NOMO-1 (cell line): ENCODE data around the gene RIN3.

Source experiments
- DNase-seq, 2 experiments: peaks; one replicate each; lab custom pipeline; 2025; ENCODE audit not compliant: unreplicated experiment in 2 of 2; lab: John Stamatoyannopoulos, UW

RIN3 gene

DNA sequence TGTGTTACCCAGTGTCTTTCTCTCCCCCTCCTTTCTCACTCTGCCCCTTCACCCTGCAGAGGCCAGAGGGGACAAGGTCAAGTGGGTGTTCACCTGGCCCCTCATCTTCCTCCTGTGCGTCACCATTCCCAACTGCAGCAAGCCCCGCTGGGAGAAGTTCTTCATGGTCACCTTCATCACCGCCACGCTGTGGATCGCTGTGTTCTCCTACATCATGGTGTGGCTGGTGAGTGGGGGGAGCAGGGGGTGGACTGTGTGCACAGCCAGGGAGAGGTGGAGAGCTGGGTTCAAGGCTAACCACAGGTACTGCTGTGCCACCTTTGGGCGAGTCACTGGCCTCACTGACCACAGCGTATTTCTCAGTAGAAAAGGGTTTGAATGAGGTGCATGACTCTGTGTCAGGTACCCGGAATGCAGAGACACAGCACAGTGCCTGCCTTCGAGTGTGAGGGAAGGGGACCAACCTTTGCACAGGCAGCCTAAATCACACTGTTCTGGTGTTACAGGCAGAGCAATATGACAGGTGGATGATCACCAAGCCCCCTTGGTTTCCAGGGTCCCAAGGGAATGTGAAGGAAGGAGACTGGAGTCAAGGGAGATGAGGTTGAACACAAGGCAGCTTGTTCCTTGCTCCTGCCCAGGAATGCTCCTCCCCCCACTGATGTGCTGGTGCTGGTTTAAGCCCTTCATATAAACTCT lies 30.8 kb upstream of the RIN3 start:
- no peak for DNase-seq

DNA sequence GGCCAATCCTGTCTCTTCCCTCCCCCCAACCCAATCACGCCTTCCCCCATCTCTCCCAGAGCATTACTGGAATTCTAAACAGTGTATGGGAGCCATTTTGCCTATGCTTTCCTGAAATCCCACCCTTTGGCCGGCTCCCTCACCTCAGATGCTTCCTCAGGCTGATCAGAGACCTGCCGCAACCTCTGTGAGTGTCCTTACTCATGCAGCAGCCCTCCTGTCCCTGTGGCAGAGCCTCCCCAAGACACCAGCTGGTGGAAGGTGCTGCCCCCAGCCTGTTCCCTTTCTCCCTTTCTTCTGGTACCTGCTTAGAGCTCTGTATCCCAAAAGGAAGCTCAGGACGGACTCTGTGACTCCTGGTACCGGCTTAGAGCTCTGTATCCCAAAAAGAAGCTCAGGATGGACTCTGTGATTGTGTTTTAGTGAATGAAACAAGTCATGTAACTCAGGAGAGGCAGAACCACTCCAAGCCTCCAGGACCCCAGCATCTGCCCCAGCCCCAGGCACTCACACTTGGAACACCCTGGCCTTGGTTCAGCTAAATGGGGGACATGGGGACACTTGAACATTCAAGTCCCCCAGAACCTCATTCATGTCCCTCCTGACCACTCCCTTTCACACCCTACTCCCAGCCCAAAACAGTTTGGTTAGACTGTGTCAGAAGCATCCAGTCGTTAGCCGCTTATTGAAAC lies 29.3 kb upstream of the RIN3 start:
- DNase-seq, result no peak

DNA sequence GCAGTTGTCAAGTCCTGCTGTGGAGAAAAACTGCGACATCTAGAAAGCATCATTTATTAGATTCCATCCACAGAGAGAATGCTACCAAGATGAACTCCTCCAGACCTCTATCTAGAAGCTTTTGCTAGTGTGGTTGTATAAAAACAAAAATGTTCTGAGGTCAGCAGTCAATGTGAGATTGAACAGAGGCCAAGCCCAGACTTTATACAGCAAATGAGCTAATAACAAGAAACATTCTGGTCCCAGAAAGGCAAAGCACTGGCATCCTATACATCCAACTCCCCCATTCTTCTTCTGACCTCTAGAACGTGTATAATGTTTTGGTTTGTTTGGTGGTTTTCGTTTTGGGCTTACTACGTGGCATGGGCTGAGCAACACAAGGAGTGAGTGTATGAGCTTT lies 26.7 kb upstream of the RIN3 start:
- DNase-seq, result no peak

DNA sequence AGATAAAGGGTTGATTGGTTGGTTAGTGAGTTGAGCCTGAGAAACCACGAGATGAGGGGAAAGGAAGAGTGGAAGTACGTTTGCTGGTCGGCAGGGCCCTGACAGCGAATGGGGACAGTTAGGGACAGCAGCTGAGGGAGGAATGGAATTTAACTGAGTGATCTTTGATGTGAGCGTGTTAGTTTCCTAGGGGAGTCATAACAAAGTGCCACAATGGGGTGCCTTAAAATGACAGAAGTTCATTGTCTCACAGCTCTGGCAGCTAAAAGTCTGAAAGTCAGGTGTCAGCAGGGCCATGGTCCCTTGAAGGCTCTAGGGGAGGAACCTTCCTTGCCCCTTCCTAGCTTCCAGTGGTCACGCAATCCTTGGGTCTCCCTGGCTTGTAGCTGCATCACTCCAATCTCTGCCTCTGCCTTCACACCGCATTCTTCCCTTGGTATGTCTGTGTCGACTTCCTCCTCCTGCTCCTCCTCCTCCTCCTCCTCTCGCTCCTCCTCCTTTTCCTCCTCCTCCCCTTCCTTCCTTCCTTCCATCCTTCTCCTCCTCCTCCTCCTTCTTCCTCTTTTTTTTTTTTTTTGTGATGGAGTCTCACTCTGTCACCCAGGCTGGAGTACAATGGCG lies 26.0 kb upstream of the RIN3 start:
- no peak for DNase-seq

DNA sequence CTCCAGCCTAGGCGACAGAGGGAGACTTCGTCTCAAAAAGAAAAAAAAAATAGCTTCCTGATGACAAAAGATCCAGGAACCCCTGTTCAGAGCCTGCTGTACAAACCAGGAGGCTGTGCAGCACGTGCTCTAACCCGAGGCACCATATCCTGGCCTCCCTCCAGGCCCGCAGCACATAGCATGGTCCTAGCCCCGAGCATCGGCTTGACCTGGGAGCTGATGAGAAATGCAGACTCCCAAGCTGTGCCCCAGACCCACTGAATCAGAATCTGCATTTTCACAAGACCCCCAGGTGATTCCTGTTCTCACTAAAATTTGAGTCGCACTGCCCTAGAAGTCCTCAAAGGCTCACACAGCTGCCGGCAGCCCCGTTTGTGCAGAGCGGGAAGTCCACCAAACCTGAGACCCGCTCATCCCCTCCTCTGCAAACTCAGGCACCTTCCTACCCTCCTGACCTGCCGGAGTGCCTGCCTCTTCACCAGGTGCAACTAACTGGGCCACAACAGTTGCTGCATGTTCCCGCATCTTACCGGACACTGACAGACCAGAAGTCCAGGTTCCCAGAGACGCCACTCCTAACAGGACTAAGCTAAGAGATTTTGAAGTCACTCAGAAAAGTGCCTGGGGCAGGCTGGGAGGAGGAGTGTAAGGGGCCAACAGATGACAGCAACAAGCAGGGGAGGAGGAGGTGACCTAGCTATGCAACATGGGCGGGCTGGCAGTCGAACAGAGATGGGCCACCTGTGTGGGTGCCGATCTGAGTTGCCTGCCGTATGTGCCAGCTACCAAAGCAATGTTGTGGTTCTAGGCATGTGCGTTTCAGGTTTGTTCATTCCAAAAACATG lies 24.0 kb upstream of the RIN3 start:
- no peak for DNase-seq

DNA sequence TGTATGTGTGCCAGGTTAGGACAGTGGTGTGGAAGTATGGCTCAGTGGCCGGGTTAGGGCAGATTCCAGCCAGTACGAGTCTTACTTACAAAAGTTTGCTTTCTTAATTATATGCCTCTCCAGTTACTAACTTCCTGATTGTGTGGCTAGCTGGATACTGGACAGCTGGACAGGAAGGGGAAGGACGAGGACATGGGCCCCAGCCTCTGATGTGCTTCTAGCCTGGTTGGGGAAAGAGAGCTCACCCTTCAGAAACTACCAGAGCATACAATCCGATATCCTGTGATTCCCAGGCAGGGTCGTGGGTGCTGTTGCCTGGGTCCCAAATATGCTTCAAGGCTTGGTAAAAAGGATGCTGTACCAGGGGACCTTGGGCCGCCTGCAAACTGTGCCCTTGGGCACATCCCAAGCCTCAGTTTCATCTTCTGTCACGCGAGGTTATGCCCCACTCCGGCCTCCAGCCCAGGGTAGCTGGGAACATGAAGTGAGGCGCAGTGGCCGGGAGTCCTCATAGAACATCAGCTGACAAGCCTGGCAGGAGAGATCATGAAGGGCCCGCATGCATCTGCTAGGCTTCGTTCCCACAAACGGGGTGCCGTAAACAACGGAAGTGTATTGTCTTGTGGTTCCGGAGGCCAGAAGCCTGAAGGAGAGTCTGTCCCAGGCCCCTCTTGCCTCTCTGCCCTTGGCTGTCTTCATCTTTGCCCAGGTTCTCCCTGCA lies 23.2 kb upstream of the RIN3 start:
- DNase-seq, result no peak

DNA sequence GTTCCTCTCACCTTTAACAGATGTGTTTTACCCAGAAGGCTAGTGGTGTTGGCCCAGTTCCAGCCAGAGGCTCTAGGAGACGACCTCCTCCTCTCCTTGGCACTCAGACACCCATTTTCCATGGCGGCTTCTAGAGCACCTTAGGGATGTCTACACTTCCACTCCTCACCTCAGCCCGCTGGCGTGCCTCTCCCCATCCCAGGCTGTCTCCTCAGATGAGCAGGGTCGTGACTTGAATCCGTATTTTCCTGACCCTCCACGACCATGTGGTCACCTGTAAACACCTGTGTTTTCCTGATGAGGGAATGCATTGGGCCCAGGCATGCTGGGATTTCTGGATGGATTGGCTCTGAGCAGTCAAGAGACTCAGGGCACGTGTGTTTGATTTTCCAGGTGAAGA lies 21.8 kb upstream of the RIN3 start:
- no peak for DNase-seq

DNA sequence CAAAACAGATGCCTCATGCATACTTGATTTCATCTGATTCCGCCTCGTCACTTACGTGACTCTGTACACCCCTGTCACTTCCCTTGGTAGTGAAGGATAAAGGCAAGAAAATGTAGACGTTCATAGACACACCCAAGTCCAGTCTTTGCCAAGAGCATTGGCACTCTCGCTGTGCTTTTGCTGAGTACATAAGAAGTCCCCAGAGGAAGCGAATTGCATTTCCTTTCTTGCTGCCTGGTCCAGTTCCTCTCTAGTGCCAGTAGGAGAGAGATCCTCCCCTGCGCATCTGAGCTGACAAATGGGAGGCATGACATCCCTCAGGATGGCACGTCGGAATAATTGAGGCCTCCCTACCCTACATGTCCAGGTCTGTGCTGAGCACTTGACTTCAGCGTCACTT lies 21.3 kb upstream of the RIN3 start:
- DNase-seq, result peak in 1 of 2 experiments; percentile 11

DNA sequence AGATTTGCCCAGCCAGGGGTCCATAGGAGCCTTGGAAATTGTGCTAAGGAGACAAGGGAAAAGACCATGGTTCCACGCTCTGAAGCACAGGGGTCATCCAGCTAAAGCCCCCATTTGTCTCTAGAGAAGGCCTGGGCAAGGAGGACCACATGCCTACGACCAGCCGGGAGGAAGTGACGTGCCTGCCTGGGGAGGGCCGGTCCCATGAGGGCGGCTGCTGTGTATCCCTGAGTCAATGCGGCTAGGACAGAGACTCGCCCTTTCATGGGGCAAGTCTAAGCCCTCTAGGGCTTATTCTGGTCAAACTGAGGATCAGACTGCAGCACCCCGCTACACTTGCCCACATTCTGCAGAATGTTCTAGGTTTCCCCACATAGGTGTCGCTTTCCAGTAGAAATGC lies 20.6 kb upstream of the RIN3 start:
- no peak for DNase-seq

DNA sequence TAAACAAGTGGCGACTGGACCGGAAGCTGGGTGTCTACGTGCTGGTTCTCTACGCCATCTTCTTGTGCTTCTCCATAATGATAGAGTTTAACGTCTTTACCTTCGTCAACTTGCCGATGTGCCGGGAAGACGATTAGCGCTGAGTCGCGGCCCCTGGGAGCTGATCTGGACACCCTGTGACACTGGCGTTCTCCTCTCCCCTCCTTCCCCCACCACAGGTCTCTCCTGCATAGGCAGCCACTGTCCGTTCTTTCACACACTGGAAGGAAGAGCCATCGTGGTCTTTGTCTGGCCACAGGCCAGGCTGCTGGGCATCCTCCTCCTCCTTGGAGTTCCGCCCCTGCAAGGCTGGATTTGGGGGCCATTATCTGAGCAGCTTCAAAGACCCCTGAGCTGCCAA lies 20.1 kb upstream of the RIN3 start:
- no peak for DNase-seq

DNA sequence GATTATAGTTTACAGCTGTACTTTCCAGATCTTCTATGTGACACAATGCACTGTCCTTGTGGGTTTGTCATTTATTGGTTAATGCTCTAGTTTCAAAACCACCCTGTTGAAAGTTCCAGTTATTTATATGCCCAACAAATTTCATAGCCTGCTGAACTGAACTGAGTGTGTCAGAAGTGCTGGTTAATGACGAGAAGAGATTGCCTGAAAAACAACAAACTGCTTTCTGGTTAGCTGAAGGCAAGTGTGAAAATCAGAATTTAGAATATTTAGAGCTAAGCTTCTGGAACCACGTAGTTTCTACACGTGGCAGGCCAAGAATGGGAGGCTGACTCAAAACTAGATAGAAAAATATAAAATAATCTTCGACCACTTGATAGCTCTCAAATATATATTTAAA lies 19.1 kb upstream of the RIN3 start:
- DNase-seq, result peak; percentile 51 to 86

DNA sequence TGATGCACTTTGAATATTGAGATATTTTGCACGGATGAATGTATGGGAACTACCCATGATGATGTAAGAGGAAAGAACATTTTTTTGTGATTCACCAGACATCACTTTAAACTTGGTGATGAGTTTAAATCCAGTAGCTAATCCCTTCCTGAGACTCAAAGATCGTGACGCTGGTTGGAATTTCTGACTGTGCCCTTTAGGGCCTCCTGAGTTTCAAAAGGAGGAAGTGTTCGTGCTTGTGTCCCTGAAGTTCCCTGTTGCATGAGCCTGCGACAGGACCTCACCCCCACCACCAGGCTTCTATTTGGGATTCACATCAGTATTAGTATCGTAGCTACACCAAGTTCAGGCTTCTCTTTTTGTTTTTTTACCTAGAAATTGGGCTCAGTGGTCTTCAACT lies 18.6 kb upstream of the RIN3 start:
- peak; percentile 42 to 56 for DNase-seq

DNA sequence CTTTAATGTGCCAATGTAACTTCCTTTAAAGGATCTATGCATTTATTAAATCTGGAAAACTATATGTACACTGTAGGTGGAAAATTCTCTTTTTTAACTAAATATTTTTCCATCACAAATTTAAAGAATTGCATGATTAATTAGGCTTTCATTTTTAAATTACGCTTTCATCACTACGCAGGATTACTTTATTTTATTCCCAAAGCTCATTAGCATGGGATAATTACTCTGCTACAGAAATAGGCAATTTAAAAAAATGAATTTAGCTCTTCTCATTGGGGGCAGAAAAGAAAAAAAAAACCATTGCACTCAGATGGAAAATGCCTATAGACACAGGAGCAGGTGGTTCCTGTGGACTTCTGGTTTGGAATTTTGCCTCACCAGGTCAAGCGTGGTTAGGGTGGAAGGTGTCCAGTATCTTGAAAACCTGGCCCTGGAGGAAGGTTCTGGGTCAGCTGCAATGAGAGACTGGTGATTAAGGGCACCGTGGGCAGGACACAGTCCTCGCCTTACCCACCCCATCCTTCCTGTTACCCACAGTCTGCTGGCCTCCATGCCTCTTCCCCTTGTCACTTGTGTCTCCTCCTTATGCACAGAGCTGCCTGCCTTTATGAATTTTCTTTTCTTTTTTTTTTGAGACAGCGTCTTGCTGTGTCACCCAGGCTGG lies 17.3 kb upstream of the RIN3 start:
- no peak for DNase-seq

DNA sequence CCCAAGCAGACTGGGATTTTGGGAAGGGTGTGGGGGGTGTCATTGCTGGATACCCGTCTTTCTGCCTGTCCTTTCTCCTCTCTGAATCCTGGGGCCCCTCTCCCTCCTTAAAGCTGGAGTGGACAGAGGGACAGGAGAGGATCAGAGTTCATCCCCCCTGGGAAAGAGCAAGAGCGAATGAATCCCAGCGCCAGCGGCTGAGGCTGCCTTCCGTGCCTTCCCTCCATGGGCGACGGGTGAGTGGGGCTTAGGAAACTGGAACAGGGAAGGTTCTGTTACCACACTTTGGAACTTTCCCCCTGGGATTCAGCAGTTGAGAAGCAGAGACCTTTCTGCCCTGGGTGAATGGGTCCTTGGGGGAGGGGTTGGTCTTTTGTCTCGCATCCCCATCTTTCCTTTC lies 16.2 kb upstream of the RIN3 start:
- DNase-seq, result no peak

DNA sequence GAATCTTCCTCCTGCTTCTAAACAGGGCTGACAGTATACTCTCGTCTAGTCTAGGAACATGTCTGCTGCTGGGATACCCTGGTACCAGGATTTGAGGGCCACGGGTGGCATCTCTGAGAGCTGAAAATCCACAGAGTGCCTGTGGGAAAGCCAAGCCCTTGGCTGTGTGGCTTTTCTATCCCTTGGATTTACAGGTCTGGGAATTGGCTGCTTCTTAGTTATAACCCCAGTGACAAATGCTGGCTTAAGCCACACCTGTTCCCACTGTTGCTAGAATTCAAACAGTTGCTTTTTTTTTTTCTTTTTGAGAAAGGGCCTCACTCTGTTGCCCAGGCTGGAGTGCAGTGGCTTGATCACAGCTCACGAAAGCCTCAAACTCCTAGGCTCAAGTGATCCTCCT lies 14.3 kb upstream of the RIN3 start:
- no peak for DNase-seq

DNA sequence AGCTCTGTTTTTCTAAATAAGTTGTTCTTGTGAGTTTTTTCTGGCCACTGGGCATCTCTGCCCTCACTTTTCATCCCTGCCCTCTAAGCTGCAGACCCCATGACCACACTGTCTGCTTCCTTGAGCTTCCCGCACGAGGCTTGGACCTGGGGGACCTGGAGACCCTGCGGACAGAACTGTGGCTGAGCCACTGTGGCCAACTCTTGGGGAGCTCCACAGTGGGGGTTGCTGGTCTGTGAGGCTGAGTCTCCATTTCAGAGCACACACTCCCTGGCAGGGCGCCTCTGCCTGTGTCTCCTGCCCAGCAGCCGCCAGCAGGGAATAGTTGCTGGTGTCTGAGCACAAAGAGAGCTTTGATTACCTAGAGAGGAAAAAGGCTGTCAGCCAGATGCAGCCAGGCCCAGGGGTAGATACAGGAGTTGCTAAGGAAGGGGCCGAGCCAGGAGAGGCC lies 13.1 kb upstream of the RIN3 start:
- no peak for DNase-seq

DNA sequence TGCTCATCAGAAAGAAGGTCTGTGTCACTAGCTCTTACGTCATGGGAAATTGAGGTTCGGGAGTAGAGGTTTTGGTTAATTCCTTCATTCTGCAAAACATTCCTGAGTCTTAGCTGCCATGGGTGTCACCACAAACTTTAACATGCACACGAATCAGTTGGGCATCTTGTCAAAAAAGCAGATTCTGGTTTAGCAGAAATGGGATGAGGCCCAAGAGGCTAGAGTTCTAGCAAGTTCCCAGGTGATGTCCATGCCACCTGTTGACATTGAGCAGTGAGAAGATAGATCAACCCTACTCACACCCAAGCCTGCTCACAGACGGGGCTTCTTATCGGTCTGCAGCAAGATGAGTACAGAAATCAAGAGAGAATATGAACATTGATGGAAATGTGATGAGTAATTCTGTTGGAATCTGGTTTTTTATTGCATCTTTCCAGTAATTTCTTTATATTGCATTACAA lies 11.7 kb upstream of the RIN3 start:
- no peak for DNase-seq

DNA sequence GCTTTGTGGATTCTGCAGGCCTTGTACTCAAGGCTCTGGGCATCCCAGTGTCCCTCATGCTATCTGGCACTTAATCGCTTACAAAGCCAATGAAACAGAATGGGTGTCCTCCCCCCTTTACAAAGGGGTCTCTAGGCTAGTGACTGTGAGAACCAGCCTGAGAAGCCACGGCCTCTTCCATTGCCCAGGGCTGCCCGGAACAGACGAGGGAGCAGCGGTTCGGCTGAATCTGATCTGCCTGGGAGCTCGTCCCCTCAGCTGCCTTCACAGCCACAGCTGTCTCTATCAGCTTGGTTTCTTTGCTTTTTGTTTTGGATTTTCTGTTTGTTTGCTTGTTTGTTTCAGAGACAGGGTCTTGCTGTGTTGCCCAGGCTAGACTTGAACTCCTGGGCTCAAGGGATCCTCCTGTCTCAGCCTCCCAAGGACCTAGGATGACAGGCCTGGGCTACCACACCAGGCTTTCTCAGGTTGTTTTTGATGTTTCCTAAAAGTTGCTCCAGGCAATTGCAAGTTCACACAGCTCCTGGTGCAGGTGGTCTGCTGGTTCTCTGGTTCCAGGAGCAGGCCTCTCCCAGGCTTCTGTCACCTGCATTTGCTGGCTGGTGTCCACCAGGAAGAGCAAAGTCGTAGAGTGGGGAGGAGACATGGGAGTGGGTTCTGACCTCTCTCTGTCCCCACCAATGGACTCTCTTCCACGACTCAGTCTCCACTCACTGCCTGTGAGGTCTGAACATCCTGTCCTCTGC lies 10.9 kb upstream of the RIN3 start:
- DNase-seq, result no peak

DNA sequence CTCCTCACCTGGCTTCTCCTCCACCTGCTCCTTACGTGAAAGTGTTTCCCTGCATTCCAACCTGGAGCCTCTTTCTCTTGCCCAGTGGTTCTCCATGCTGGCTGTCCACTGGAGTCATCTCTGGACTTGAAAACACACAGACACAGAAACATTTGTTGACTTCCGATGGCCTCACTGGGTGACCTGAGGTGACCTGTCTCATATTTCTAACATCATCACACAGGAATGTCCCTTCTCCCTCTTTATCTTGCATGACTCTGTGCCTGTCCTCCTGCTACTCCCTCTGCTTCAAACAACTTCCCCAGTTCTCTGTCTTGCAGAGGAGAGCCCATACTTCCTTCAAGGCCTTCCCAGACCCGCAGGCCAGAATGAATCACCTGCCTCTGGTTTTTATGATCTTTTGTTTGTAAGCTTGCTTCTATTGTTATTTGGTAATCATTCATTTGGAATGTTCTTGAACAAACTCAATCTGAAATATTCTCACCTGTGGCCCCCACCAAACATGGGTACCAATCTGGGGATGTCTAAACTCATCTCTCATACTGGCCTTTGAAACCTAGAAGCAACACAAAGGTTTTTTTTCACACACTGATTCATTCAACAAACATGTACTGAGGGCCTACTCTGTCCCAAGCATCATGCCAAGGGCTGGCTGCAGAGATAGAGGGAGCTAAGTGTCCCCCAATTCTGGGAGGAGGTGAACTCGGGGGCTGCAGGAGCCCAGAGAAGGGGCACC lies 9.7 kb upstream of the RIN3 start:
- DNase-seq, result no peak
